ENCODE data around the gene IQCE.

The IQCE gene

DNA sequence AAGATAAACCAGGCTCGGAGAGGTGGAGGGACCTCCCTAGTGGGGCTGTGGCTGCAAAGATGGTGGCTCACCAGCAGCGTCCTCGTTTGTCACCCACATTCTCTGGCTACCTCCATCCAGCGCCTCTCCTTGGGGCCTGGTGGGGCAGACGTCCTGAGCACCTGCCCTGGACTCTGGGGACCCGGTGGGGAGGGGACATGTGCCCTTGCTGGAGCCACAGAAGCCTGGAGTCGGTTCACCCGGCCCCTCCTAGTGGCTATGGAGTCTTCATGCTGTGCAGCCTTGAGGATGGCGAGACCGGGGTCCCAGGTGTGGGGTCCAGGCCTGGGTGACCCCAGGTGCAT lies 87.5 kb downstream of the IQCE start:
- no peak for DNase-seq (ENCODE audit: low read depth in 2 of 2)

DNA sequence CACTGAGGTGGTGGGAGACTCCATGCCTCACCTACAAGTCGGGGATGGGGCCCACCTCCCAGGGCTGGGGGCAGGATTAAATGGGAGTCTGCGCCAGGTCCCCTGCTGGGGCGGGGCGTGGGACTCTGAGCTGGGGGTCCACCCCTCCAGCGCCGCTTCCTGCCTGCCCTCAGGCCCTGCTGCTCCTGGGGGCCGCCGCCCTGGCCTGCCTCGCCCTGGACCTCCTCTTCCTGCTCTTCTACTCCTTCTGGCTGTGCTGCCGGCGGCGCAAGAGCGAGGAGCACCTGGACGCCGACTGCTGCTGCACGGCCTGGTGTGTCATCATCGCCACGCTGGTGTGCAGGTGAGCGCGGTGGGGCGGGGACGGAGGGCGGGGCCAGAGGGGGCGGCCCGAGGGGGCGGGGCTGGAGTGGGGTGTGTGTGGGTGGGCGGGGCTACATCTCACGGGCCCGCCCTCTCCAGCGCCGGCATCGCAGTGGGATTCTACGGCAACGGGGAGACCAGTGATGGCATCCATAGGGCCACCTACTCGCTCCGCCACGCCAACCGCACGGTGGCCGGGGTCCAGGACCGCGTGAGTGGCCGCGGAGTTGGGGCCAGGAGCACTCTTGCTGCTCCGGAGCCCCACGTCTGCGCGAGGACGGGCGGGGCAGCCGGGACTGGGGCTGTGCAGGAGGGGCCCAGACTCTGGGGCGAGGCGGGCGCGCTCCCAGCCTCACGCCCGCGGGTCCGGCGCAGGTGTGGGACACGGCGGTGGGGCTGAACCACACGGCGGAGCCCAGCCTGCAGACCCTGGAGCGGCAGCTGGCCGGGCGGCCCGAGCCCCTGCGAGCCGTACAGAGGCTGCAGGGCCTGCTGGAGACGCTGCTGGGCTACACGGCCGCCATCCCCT lies 88.1 kb downstream of the IQCE start:
- no peak for DNase-seq (ENCODE audit: low read depth in 2 of 2)

GRCh38 chr7:2647594-2648172 lies 88.9 kb downstream of the IQCE start:
- no peak for DNase-seq (ENCODE audit: low read depth in 2 of 2)

- no peak for DNase-seq (ENCODE audit: low read depth in 2 of 2)
Observed at GRCh38 chr7:2649139-2649838, 90.5 kb downstream of the IQCE start.

GRCh38 chr7:2649991-2650390 lies 91.2 kb downstream of the IQCE start:
- no peak for DNase-seq (ENCODE audit: low read depth in 2 of 2)

DNA sequence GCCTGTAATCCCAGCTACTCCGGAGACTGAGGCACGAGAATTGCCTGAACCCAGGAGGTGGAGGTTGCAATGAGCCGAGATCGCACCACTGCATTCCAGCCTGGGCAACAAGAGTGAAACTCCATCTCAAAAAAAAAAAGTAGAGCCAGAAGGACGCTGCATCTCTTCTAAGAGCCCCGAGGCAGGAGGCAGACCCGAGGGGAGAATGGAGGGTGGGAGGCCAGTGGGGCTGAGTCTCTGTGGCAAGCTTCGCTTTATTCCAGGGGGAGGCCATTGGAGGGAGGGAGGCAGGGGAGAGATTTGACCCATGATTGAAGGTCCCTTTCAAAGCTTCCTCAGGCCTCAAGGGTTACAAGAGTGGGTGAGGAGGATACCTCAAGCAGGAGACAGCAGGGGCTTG lies 91.7 kb downstream of the IQCE start:
- no peak for DNase-seq (ENCODE audit: low read depth in 2 of 2)

GRCh38 chr7:2651336-2651735 lies 92.6 kb downstream of the IQCE start:
- no peak for DNase-seq (ENCODE audit: low read depth in 2 of 2)

GRCh38 chr7:2651847-2652735 lies 93.3 kb downstream of the IQCE start:
- no peak for DNase-seq (ENCODE audit: low read depth in 2 of 2)

DNA sequence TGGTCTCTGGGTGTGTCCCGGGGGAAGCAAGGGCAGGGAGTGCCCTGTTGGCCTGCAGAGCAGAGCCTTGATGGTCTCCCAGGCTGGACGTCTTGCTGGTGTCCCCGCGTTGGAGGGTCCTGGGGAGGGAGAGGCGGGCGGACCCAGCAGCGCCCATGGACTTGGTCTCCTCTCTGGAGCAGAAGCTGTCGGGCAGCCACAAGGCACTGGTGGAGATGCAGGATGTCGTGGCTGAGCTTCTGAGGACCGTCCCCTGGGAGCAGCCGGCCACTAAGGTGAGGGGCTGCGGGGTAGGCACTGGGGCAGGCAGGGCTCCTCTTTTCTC lies 93.9 kb downstream of the IQCE start:
- no peak for DNase-seq (ENCODE audit: low read depth in 2 of 2)

- no peak for DNase-seq (ENCODE audit: low read depth in 2 of 2)
Observed at GRCh38 chr7:2654059-2654458, 95.3 kb downstream of the IQCE start.

DNA sequence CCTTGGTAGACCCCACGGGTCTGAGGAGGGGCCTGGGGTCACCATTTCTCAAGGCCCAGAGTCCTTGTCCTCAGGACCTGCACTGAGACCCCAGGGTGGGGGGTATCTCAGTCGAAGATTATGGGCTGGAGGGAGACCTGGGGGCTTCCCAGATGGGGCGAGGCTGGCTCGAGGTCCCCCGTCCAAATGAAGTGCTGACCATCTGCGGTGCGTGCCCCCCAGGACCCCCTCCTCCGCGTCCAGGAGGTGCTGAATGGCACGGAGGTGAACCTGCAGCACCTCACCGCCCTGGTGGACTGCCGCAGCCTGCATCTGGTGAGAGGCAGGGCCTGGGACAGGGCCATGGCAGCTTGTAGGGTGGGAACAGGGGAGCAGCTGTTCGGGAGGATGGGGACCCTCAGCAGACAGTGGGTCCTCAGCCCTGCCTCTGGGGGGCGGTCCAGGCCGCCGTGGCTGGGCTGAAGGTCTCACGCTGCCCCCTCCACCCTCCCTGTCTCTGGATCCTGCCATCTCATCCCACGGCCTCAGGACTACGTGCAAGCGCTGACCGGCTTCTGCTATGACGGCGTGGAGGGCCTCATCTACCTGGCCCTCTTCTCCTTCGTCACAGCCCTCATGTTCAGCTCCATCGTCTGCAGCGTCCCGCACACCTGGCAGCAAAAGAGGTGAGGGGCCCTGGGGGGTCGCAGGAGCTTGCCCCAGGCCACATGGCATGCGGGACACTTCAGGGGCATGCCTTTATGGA lies 97.3 kb downstream of the IQCE start:
- no peak for DNase-seq (ENCODE audit: low read depth in 2 of 2)

DNA sequence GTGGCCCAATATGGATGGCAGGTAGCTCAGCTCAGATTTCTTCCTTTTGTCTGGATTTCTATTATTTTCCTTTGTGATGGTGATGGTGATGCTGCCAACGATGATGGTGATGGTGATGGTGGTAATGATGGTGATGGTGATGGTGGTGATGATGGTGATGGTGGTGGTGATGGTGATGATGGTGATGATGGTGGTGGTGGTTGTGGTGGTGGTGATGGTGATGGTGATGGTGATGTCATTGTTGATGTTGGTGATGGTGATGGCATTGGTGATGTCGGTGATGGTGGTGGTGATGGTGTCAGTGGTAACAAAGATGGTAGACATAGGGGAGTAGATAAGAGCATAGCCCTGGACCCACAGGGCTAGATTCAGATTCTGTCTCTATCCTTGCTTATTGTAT lies 98.4 kb downstream of the IQCE start:
- DNase-seq (ENCODE audit: low read depth in 2 of 2): no peak

DNA sequence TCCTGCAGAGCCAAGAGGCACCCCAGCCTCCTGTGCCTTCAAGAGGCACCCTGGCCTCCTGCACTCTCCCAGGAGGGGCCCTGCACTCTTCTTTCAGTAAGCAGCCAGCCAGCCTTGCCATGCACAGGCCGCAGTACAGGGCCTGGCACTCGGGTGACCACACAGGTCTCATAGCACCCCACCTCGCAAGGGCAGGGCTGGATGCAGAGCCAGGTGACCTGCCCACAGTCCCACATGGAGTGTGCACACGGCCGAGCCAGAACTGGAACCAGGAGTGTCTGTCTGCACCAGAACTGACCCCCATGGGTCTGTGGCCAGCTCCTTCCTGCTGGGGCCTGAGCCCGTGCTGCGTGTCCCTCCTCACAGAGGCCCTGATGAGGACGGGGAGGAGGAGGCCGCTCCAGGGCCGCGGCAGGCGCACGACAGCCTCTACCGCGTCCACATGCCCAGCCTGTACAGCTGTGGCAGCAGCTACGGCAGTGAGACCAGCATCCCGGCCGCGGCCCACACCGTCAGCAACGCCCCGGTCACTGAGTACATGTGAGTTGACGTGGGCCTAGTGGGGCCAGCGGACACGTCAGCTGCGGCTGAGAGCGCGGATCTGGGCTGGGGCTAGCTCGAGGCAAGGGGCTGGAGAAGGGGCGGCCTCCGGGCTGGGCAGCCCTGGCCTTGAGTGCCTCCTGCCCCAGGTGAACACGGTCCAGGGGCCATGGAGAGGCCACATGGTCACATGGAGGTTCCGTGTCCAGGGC lies 99.3 kb downstream of the IQCE start:
- DNase-seq (ENCODE audit: low read depth in 2 of 2): no peak

GRCh38 chr7:2658941-2659340 lies 100.2 kb downstream of the IQCE start:
- DNase-seq (ENCODE audit: low read depth in 2 of 2): no peak

- no peak for DNase-seq (ENCODE audit: low read depth in 2 of 2)
Observed at GRCh38 chr7:2659556-2660358, 101.0 kb downstream of the IQCE start.

DNA sequence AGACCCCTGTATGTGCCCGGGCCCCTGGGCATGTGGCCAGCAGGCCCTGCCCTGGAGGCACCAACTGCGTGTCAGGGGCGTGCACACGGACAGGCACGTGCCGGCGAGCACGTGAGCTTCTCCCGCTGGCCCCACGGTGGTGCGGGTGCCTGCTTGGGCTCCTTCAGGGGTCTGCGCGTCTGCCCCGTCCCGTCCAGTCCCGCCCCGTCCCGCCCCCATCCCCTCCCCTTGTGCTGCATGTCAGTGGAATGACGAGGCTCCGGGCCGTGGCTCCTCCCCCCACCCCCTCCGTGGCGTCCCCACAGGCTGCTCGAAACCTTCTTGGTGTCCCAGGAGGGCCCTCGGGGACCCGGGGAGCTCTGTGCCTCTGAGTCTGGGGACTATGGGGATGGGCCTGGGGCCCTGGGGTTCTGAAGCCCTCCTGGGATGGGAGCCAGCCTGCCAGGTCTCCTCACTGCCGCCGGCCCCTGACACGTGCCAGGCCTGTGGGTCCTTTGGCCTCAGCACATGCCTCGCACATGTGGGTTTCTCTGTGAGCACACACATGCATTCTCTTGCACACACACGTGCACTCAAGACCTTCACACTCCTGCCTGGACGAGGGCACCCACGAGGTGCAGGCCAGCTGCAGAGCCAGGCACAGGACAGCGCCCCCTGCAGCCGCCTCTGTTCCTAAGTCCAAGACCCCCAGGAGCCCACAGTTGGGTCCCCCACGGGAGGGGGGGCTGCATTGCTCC lies 101.7 kb downstream of the IQCE start:
- no peak for DNase-seq (ENCODE audit: low read depth in 2 of 2)

GRCh38 chr7:2661096-2661449 lies 102.3 kb downstream of the IQCE start:
- DNase-seq (ENCODE audit: low read depth in 2 of 2): no peak

DNA sequence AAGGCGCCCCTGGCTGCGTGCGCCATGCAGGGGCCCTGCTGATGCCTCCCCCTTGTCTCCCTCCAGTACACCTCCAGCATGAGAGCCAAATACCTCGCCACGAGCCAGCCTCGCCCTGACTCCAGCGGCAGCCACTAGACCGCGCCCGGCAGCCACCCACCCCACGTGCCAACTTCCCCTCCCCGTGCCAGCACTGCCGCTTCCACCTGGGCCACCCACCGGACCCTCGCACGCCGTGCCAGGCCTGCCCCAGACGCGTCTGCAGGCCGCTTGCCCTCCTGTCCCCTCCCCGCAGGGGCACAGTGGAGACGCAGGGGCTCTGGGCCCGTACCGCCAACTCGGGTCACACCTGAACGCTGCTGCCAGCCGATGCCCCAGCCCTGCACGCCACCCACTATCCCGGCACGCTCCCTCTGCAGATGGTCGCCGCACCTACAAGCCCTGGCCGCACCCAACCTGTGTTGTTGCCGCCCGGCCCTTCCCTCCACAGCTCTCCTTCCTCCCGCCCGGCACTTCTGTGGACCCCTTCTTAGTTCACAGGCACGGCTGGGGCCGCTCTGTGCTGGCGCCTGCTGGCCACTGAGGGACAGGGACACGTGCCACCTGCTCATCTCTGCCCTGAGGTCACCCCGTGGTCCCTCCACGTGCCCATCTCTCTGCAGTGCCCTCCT lies 103.0 kb downstream of the IQCE start:
- DNase-seq (ENCODE audit: low read depth in 2 of 2): no peak

All from stimulated activated CD4-positive, alpha-beta T cell treated with anti-CD3 and anti-CD28 coated beads, Interleukin-4, amount 100 ng/mL, for 48 hours (primary cell).